ENCODE measurements around the gene EOMES. TPM values are rescaled to one million over a fixed set of nuclear protein-coding genes. Genes with fewer than 3 reads are reported as not detected.
A peak's percentile ranks its signal among the peaks of the same experiment; 100 is the strongest.

The EOMES gene
- total RNA-seq, 8 experiments from 2014 or later, result 0.14 to 0.33 (median 0.31) TPM; not detected in 1

DNA sequence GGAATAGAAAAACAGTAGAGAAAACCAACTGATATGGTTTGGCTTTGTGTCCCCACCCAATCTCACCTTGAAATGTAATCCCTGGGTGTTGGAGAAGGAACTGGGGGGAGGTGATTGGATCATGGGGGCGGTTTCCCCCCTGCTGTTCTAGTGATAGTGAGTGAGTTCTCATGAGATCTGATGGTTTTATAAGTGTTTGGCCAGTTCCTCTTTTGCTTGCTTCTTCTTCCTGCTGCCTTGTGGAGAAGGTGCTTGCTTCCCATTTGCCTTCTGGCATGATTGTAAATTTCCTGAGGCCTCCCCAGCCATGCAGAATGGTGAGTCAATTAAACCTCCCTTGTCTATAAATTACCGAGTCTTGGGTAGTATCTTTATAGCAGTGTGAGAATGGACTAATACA is 48.4 kb downstream of the EOMES start:
- ATAC-seq (replicated peaks in 6 of 8), result no peak
- Histone ChIP-seq H3K4me3 (no peak overlapping the region), H3K27ac (no peak overlapping the region), H3K4me1 (replicated peaks in 1 of 2) (no peaks in the 10 kb centered on the region)
- in situ Hi-C loops (cut with MboI; ENCODE audit: low pct_unique_long_range_greater_than_20kb in 2 of 9, low sequenced_read_pairs in 9 of 9, unreplicated experiment in 9 of 9), result loop anchor here in 2 of 9 experiments (25.0 kb wide), 1 partner anchor 186 kb away; the partner anchor contains the start of gene SLC4A7 (in 2 of the 2)
- 74 to 100% (median 88%) methylated on average over 1 to 2 of the region's 2 CpGs; no CpG with 5 or more reads in 4 of the 10 experiments for WGBS, 10 experiments

GRCh38 chr3:27671101-27671500 is 51.0 kb downstream of the EOMES start:
- in situ Hi-C loops (cut with MboI; ENCODE audit: low pct_unique_long_range_greater_than_20kb in 2 of 9, low sequenced_read_pairs in 9 of 9, unreplicated experiment in 9 of 9), result loop anchor here in 2 of 9 experiments (25.0 kb wide), 1 partner anchor 184 kb away; the partner anchor contains the start of gene SLC4A7 (in 2 of the 2)
- H3K4me1 ChIP-seq (replicated peaks in 1 of 2), result peaks cover 3 to 4% of the 10 kb centered on the region in 2 donors
- no peak overlapping the region for H3K4me3 ChIP-seq
- H3K27ac ChIP-seq, result no peak overlapping the region
- no peak for ATAC-seq (replicated peaks in 6 of 8)
- WGBS, 10 experiments, result 50 to 100% (median 74%) methylated on average over 1 to 6 of the region's 6 CpGs

DNA sequence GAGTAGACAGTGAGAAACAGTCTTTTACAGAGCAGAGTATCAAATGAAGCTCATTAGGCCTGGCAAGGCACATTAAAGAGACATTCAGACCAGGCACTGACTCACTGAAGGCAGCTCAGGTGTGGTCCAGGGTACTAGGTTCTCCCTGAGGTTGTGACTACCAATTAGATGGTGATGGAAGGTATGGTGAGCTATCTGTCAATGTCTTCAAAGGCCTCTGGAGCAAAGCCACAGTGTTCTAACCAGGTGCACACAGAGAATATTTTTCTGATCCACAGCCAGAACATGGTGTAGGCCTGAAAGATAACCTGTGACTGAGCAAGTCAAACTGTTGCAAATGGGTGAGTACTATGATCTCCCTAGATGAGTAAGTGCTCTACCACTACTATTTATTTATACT is 51.5 kb downstream of the EOMES start:
- Histone ChIP-seq H3K4me1 (replicated peaks in 1 of 2) (peaks cover 3 to 4% of the 10 kb centered on the region in 2 donors), H3K4me3 (no peak overlapping the region), H3K27ac (no peak overlapping the region)
- no peak for ATAC-seq (replicated peaks in 6 of 8)
- in situ Hi-C loops (cut with MboI; ENCODE audit: low pct_unique_long_range_greater_than_20kb in 2 of 9, low sequenced_read_pairs in 9 of 9, unreplicated experiment in 9 of 9), result loop anchor here in 2 of 9 experiments (25.0 kb wide), 1 partner anchor 183 kb away; the partner anchor contains the start of gene SLC4A7 (in 2 of the 2)

GRCh38 chr3:27669591-27669990 is 52.5 kb downstream of the EOMES start:
- H3K4me1 ChIP-seq (replicated peaks in 1 of 2), result peaks cover 3 to 4% of the 10 kb centered on the region in 2 donors
- in situ Hi-C loops (cut with MboI; ENCODE audit: low pct_unique_long_range_greater_than_20kb in 2 of 9, low sequenced_read_pairs in 9 of 9, unreplicated experiment in 9 of 9), result loop anchor here in 2 of 9 experiments (25.0 kb wide), 1 partner anchor 182 kb away; the partner anchor contains the start of gene SLC4A7 (in 2 of the 2)
- H3K27ac ChIP-seq, result no peak overlapping the region
- ATAC-seq (replicated peaks in 6 of 8), result no peak
- WGBS, 10 experiments, result 88 to 100% (median 100%) methylated on average over 2 of the region's 2 CpGs; no CpG with 5 or more reads in 5 of the 10 experiments
- H3K4me3 ChIP-seq, result no peak overlapping the region

GRCh38 chr3:27667751-27668150 is 54.4 kb downstream of the EOMES start:
- in situ Hi-C loops (cut with MboI; ENCODE audit: low pct_unique_long_range_greater_than_20kb in 2 of 9, low sequenced_read_pairs in 9 of 9, unreplicated experiment in 9 of 9), result loop anchor here in 2 of 9 experiments (25.0 kb wide), 1 partner anchor 180 kb away; the partner anchor contains the start of gene SLC4A7 (in 2 of the 2)
- WGBS, 10 experiments, result 21 to 86% (median 67%) methylated on average over 1 to 2 of the region's 2 CpGs; no CpG with 5 or more reads in 1 of the 10 experiments
- H3K4me1 ChIP-seq (replicated peaks in 1 of 2), result peaks cover 3 to 4% of the 10 kb centered on the region in 2 donors
- no peak overlapping the region for H3K4me3 ChIP-seq
- ATAC-seq (replicated peaks in 6 of 8), result no peak
- H3K27ac ChIP-seq, result no peak overlapping the region

DNA sequence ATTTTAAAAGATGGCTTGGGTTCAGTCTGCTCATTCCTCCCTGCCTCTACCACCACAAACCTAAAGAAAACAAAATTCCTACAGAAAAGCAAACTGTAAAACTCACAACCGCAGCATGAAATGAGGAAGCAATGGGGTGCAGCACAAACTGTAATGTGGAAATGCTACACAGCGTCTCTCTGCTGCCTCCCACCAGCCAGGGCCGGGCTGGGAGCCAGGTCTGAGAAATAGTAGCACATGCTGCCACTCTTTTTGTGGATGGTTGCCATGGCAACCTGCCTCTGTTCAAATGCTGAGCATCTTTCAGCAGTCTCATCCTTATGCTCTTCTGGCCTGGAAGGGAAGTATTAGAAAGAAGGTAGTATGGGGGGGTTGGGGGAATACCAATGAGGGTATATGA is 55.4 kb downstream of the EOMES start:
- 0 to 29% (median 2%) methylated on average over 1 to 3 of the region's 3 CpGs; no CpG with 5 or more reads in 4 of the 10 experiments for WGBS, 10 experiments
- no peak overlapping the region for H3K4me3 ChIP-seq
- peaks cover 3 to 4% of the 10 kb centered on the region in 2 donors for H3K4me1 ChIP-seq (replicated peaks in 1 of 2)
- in situ Hi-C loops (cut with MboI; ENCODE audit: low pct_unique_long_range_greater_than_20kb in 2 of 9, low sequenced_read_pairs in 9 of 9, unreplicated experiment in 9 of 9), result loop anchor here in 2 of 9 experiments (25.0 kb wide), 1 partner anchor 179 kb away; the partner anchor contains the start of gene SLC4A7 (in 2 of the 2)
- no peak overlapping the region for H3K27ac ChIP-seq
- peak; percentile 87 to 100 (median 98) for ATAC-seq (replicated peaks in 6 of 8)

DNA sequence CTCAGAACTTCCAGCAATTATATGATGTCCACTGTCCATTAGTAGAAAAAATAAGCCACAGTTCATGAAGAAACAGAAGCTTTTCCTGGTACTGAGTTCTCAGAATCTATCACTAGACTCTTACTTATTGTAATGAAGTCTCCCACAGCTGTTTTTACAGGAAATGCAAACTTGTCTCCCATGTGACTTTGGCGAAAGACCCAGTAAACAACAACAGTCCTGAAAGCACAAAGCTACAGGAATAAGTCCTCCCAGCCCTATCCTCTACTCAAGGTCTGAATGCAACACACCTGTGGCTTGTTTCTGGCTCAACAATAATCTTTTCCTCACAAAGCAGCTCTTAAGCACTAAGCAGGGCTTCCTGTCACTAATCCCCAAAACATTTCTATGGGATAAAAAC is 55.9 kb downstream of the EOMES start:
- peaks cover 3 to 4% of the 10 kb centered on the region in 2 donors for H3K4me1 ChIP-seq (replicated peaks in 1 of 2)
- in situ Hi-C loops (cut with MboI; ENCODE audit: low pct_unique_long_range_greater_than_20kb in 2 of 9, low sequenced_read_pairs in 9 of 9, unreplicated experiment in 9 of 9), result loop anchor here in 2 of 9 experiments (25.0 kb wide), 1 partner anchor 179 kb away; the partner anchor contains the start of gene SLC4A7 (in 2 of the 2)
- no peak overlapping the region for H3K27ac ChIP-seq
- ATAC-seq (replicated peaks in 6 of 8), result peak in 7 of 8 experiments; percentile 7 to 95 (median 21)
- H3K4me3 ChIP-seq, result no peak overlapping the region
- WGBS, 10 experiments, result 0 to 80% (median 25%) methylated on average over 1 of the region's 1 CpG; no CpG with 5 or more reads in 1 of the 10 experiments

Other genes with a start within 250 kb of the EOMES start
- 100 to 1,000 TPM in 3 of 8 experiments, 10 to 100 TPM in 5; 40.3 to 187 (median 67.5) TPM for gene SLC4A7, start 237.9 kb downstream of the EOMES start, total RNA-seq

All from motor neuron (in vitro differentiated cells).